ENCODE measurements around the gene CEP162. TPM values are rescaled to one million over a fixed set of nuclear protein-coding genes. Genes with fewer than 3 reads are reported as not detected.
"Not testable (repeated sequence)": the region's sequence is repeated elsewhere in the genome, so short reads cannot be mapped to it uniquely, and the experiment has no call there.

The CEP162 gene
- total RNA-seq, 1 experiment from 2014 or later, result 2.3 TPM

- no peak for ATAC-seq
- H3K27me3 ChIP-seq (ENCODE audit: low read length), result no peaks in the 10 kb centered on the region
Measured at GRCh38 chr6:84137051-84137375, 90.4 kb downstream of the CEP162 start.

GRCh38 chr6:84136364-84137050 lies 90.9 kb downstream of the CEP162 start:
- no peak for ATAC-seq
- no peak overlapping the region for H3K9ac ChIP-seq (ENCODE audit: low read length)
- intact Hi-C loops (cut with micrococcal nuclease), result no loop called here
- no peaks in the 10 kb centered on the region for H3K9me3 ChIP-seq (ENCODE audit: low read length)
- H3K9me2 ChIP-seq (replicated peaks; ENCODE audit: low read length), result no peaks in the 10 kb centered on the region
- DNase-seq, result no peak
- H3K36me3 ChIP-seq (ENCODE audit: low read depth, low read length), result no peaks in the 10 kb centered on the region
- no peaks in the 10 kb centered on the region for H3K79me2 ChIP-seq (ENCODE audit: low read length)
- no peaks in the 10 kb centered on the region for H3K27me3 ChIP-seq (ENCODE audit: low read length)
- no TSS peak for BruUV-seq (replicated peaks)
- no peak overlapping the region for H3K4me2 ChIP-seq (ENCODE audit: low read length)
- ChIA-PET POLR2A (ENCODE audit: unreplicated experiment) (no interaction called here), CTCF (no interaction called here)
- no peaks in the 10 kb centered on the region for H3K4me1 ChIP-seq (ENCODE audit: insufficient read depth, low read length)
- H3F3A ChIP-seq (ENCODE audit: low read length, unreplicated experiment), result no peaks in the 10 kb centered on the region
- no peak overlapping the region for H2AFZ ChIP-seq (ENCODE audit: low read length)
- no peak overlapping the region for H3K4me3 ChIP-seq (ENCODE audit: low read length)
- no peak overlapping the region for H3K27ac ChIP-seq (ENCODE audit: low read length)
- no peaks in the 10 kb centered on the region for H4K20me1 ChIP-seq (ENCODE audit: low read length)
- TF ChIP-seq EZH2phosphoT487 (IDR thresholded peaks at IDR 0.05; ENCODE audit: borderline replicate concordance, low read length) (no peak), CTCF (conservative IDR thresholded peaks at IDR 0.05; ENCODE audit: low read depth, low read length) (no peak), EZH2 (IDR thresholded peaks at IDR 0.05; ENCODE audit: low read length, unreplicated experiment) (no peak)

More at GRCh38 chr6:84137051-84137375, 90.4 kb downstream of the CEP162 start:
- Histone ChIP-seq H4K20me1 (ENCODE audit: low read length) (no peaks in the 10 kb centered on the region), H3K36me3 (ENCODE audit: low read depth, low read length) (no peaks in the 10 kb centered on the region), H3K79me2 (ENCODE audit: low read length) (no peaks in the 10 kb centered on the region), H3K27ac (ENCODE audit: low read length) (no peak overlapping the region), H3K9ac (ENCODE audit: low read length) (no peak overlapping the region), H3K9me2 (replicated peaks; ENCODE audit: low read length) (no peaks in the 10 kb centered on the region), H3F3A (ENCODE audit: low read length, unreplicated experiment) (no peaks in the 10 kb centered on the region), H3K9me3 (ENCODE audit: low read length) (no peaks in the 10 kb centered on the region), H3K4me1 (ENCODE audit: insufficient read depth, low read length) (no peaks in the 10 kb centered on the region), H2AFZ (ENCODE audit: low read length) (no peak overlapping the region), H3K4me2 (ENCODE audit: low read length) (no peak overlapping the region), H3K4me3 (ENCODE audit: low read length) (no peak overlapping the region)
- CTCF ChIA-PET, result no interaction called here
- DNase-seq, result peak; percentile 2
- no TSS peak for BruUV-seq (replicated peaks)
- POLR2A ChIA-PET (ENCODE audit: unreplicated experiment), result no interaction called here
- intact Hi-C loops (cut with micrococcal nuclease), result no loop called here
- TF ChIP-seq EZH2 (IDR thresholded peaks at IDR 0.05; ENCODE audit: low read length, unreplicated experiment) (no peak), EZH2phosphoT487 (IDR thresholded peaks at IDR 0.05; ENCODE audit: borderline replicate concordance, low read length) (no peak), CTCF (conservative IDR thresholded peaks at IDR 0.05; ENCODE audit: low read depth, low read length) (no peak)

GRCh38 chr6:84135291-84135690 lies 92.2 kb downstream of the CEP162 start:
- Histone ChIP-seq H3K27ac (ENCODE audit: low read length) (no peak overlapping the region), H3K4me2 (ENCODE audit: low read length) (no peak overlapping the region), H4K20me1 (ENCODE audit: low read length) (no peaks in the 10 kb centered on the region), H3F3A (ENCODE audit: low read length, unreplicated experiment) (no peaks in the 10 kb centered on the region), H3K4me3 (ENCODE audit: low read length) (no peak overlapping the region), H3K9ac (ENCODE audit: low read length) (no peak overlapping the region), H3K4me1 (ENCODE audit: insufficient read depth, low read length) (no peaks in the 10 kb centered on the region), H3K27me3 (ENCODE audit: low read length) (no peaks in the 10 kb centered on the region), H2AFZ (ENCODE audit: low read length) (no peak overlapping the region), H3K9me2 (replicated peaks; ENCODE audit: low read length) (no peaks in the 10 kb centered on the region), H3K79me2 (ENCODE audit: low read length) (no peaks in the 10 kb centered on the region), H3K36me3 (ENCODE audit: low read depth, low read length) (no peaks in the 10 kb centered on the region), H3K9me3 (ENCODE audit: low read length) (no peaks in the 10 kb centered on the region)
- TF ChIP-seq CTCF (conservative IDR thresholded peaks at IDR 0.05; ENCODE audit: low read depth, low read length), result no peak
- no peak for TF ChIP-seq EZH2 (IDR thresholded peaks at IDR 0.05; ENCODE audit: low read length, unreplicated experiment)
- TF ChIP-seq EZH2phosphoT487 (IDR thresholded peaks at IDR 0.05; ENCODE audit: borderline replicate concordance, low read length), result no peak
- no TSS peak for BruUV-seq (replicated peaks)
- DNase-seq, result no peak
- ChIA-PET POLR2A (ENCODE audit: unreplicated experiment) (no interaction called here), CTCF (no interaction called here)
- no peak for ATAC-seq
- intact Hi-C loops (cut with micrococcal nuclease), result no loop called here

- POLR2A ChIA-PET (ENCODE audit: unreplicated experiment); H3K36me3 ChIP-seq (ENCODE audit: low read depth, low read length); H4K20me1 ChIP-seq (ENCODE audit: low read length); ATAC-seq; H3K9me2 ChIP-seq (replicated peaks; ENCODE audit: low read length); DNase-seq; H3K4me1 ChIP-seq (ENCODE audit: insufficient read depth, low read length); H3K9ac ChIP-seq (ENCODE audit: low read length); H3K79me2 ChIP-seq (ENCODE audit: low read length); H3K27me3 ChIP-seq (ENCODE audit: low read length); H3K4me3 ChIP-seq (ENCODE audit: low read length); H3K9me3 ChIP-seq (ENCODE audit: low read length); intact Hi-C loops (cut with micrococcal nuclease); H3F3A ChIP-seq (ENCODE audit: low read length, unreplicated experiment); H2AFZ ChIP-seq (ENCODE audit: low read length); H3K27ac ChIP-seq (ENCODE audit: low read length); H3K4me2 ChIP-seq (ENCODE audit: low read length); CTCF ChIA-PET; BruUV-seq (replicated peaks): not testable (repeated sequence)
Measured at GRCh38 chr6:84133385-84133784, 94.1 kb downstream of the CEP162 start.

All from PC-3 (cell line).